ENCODE results near the gene ZNF500. TPM values are rescaled to one million over a fixed set of nuclear protein-coding genes. Genes with fewer than 3 reads are reported as not detected.
A peak's percentile ranks its signal among the peaks of the same experiment; 100 is the strongest.

ZNF500 gene
- total and polyA plus RNA-seq, 7 donors, result 4.2 to 14.4 (median 11.4) TPM

DNA sequence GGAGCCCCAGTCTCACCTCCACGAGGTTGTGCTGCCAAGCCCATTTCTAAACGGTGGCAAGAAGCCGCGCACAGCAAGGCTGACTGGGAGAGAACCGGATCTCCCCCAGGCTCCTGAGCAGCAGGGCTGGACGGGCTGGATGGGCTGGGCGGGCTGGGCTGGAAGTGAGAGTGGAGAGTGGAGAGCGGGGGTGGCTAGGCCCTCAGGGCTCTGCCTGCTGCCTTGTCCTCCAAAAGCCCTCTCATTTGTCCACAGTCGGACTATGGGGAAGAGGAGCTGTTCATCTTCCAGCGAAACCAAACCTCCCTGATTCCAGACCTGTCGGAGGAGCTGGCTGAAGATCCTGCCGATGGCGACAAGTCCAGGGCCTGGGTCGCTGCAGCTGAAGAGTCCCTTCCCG is 29.4 kb downstream of the ZNF500 start:
- no peak for TF ChIP-seq EP300 (IDR thresholded peaks at IDR 0.05)
- no peak for TF ChIP-seq POLR2A (IDR thresholded peaks at IDR 0.05)
- TF ChIP-seq, protein P1, sequence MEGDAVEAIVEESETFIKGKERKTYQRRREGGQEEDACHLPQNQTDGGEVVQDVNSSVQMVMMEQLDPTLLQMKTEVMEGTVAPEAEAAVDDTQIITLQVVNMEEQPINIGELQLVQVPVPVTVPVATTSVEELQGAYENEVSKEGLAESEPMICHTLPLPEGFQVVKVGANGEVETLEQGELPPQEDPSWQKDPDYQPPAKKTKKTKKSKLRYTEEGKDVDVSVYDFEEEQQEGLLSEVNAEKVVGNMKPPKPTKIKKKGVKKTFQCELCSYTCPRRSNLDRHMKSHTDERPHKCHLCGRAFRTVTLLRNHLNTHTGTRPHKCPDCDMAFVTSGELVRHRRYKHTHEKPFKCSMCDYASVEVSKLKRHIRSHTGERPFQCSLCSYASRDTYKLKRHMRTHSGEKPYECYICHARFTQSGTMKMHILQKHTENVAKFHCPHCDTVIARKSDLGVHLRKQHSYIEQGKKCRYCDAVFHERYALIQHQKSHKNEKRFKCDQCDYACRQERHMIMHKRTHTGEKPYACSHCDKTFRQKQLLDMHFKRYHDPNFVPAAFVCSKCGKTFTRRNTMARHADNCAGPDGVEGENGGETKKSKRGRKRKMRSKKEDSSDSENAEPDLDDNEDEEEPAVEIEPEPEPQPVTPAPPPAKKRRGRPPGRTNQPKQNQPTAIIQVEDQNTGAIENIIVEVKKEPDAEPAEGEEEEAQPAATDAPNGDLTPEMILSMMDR (IDR thresholded peaks at IDR 0.05), result no peak
- no peak for TF ChIP-seq POLR2AphosphoS5 (IDR thresholded peaks at IDR 0.05)
- DNase-seq, result no peak
- H3K27me3 ChIP-seq, result no peaks in the 10 kb centered on the region
- H3K4me1 ChIP-seq, result peaks cover 0 to 20% (median 17%) of the 10 kb centered on the region in 4 donors
- 85 to 87% methylated on average over 15 of the region's 15 CpGs for WGBS, 2 donors
- no peak overlapping the region for H3K27ac ChIP-seq
- intact Hi-C loops (cut with DNase I), result loop anchor here (10.0 kb wide), 1 partner anchor 217 kb away; the partner anchor contains the start of gene SEC14L5
- no peaks in the 10 kb centered on the region for H3K36me3 ChIP-seq
- no peaks in the 10 kb centered on the region for H3K9me3 ChIP-seq
- no peak overlapping the region for H3K4me3 ChIP-seq

DNA sequence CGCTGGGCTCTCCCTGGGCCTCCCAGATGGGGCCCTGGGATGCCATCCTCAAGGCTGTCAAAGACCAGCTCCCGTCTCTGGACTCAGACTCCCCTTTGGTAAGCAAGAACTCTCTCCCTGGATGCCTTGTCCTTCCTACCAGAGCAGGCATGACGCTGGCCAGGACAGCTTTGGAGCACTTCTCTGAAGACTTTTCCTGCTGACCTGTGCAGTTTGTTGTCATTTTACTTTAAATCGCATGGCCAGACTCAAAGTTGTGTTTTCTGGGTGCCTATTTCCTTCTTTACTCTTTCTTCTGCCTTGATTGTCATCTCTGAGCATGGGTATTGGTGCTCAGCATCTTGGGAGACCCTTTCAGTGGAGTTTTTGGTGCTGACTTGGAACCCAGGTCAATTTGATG is 30.4 kb downstream of the ZNF500 start:
- no peaks in the 10 kb centered on the region for H3K27me3 ChIP-seq
- peaks cover 0 to 2% (median 0%) of the 10 kb centered on the region in 4 donors for H3K36me3 ChIP-seq
- no peak for DNase-seq
- H3K4me3 ChIP-seq, result no peak overlapping the region
- TF ChIP-seq, protein P1 (IDR thresholded peaks at IDR 0.05), result no peak
- TF ChIP-seq POLR2AphosphoS5 (IDR thresholded peaks at IDR 0.05) (no peak), EP300 (IDR thresholded peaks at IDR 0.05) (no peak), POLR2A (IDR thresholded peaks at IDR 0.05) (no peak)
- H3K27ac ChIP-seq, result no peak overlapping the region
- intact Hi-C loops (cut with DNase I), result loop anchor here (10.0 kb wide), 1 partner anchor 218 kb away; the partner anchor contains the start of gene SEC14L5
- H3K4me1 ChIP-seq, result peaks cover 0 to 20% (median 17%) of the 10 kb centered on the region in 4 donors
- WGBS, 2 donors, result 87 to 93% methylated on average over 4 of the region's 4 CpGs
- H3K9me3 ChIP-seq, result no peaks in the 10 kb centered on the region

DNA sequence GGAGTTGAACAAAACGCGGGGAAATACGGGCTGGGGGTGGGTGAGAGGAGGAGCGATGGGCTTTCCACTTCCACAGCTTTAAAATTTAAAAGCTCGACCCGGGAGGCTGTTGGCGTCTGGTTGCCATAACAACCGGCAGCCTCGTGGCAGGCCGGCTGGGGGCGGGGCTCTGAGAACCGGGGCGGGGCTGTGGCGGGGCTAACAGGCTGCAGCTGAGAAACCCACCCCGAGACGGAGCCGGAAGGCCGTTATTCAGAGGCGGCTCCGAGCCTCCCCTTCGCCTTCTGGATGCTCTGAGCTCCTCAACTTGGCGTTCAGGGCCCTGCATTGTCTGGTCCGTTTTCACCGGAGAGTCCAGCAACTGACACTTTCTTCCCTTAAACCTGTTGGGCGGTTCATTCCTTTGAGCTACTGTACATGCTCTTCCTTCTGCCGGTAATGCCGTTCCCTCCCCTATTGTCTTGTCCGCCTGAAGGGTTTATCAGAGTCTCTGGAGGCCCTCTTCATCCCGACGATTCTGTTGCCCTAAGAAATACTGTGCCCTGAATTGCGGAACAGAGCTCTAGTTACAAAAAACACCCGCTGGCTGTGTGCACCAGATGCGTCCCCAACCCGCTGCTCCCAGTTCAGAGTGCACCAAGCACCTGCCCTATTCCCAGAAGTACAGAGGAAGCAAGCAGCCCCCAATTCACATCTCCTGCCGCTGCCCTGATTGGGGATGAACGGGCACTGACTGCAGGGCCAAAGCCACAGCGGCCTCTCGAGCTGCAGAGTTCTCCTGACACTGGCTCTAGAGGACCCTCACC is 32.0 kb downstream of the ZNF500 start:
- peak overlapping the region; percentile 63 to 86 (median 66) for H3K4me3 ChIP-seq
- peak; percentile 94 for DNase-seq
- peak overlapping the region; percentile 85 to 91 (median 90) for H3K27ac ChIP-seq
- TF ChIP-seq POLR2AphosphoS5 (IDR thresholded peaks at IDR 0.05) (peak in 1 of 4 donors; percentile 11), POLR2A (IDR thresholded peaks at IDR 0.05) (no peak)
- TF ChIP-seq, protein P1 (IDR thresholded peaks at IDR 0.05), result no peak
- intact Hi-C loops (cut with DNase I), result loop anchor here (2.0 to 10.0 kb wide), 4 partner anchors 32 to 220 kb away; partner anchors contain the start of genes NUDT16L1, ROGDI, SEC14L5 and ZNF500
- peaks cover 0 to 20% (median 17%) of the 10 kb centered on the region in 4 donors for H3K4me1 ChIP-seq
- 6 to 7% methylated on average over 38 of the region's 38 CpGs for WGBS, 2 donors
- H3K36me3 ChIP-seq, result peaks cover 0 to 18% (median 5%) of the 10 kb centered on the region in 4 donors
- no peaks in the 10 kb centered on the region for H3K9me3 ChIP-seq
- H3K27me3 ChIP-seq, result no peaks in the 10 kb centered on the region

DNA sequence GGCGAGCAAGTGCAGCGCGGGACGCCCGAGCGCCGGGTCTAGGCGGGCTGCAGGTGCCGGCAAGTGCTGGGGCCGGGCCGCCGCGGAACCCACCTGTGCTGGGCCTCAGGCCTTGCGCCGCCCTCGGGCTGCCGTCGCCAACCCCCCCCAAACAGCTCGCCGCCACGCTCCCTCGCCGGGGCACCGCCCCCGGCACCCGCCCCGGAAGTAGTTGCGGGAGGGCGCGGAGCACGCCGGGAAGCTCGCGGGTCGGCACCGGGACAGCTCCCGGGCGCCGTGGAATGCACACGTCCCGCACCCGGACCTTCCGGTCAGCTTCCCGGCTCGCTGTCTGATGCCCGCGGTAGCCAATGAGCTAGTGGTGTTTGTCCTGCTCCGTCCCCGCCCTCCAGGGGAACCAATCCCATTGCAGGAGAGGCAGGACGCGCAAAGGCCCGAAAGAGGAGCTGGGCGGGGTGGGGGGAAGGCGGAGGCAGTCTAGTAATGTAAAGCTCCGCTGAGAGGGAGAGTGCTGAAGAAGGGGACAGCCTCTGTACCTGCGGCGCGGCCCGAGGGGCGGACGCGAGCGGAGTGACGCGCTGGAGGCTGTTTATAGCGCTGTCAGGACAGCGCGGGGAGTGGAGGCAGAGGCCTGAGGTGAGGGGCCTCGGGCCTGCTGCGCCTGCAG is 32.8 kb downstream of the ZNF500 start, which contains the start of the genes ANKS3 and DNAAF8:
TSS of gene ANKS3 (minus strand) at position 209 of the 667 bp plus-strand sequence. CDS start 4,122 bp downstream, outside the sequence.
TSS of gene DNAAF8 (plus strand) at position 475 of the 667 bp plus-strand sequence. CDS start 1,978 bp downstream, outside the sequence.
- no peaks in the 10 kb centered on the region for H3K27me3 ChIP-seq
- H3K4me1 ChIP-seq, result peaks cover 0 to 20% (median 17%) of the 10 kb centered on the region in 4 donors
- peaks cover 4 to 25% (median 8%) of the 10 kb centered on the region in 4 donors for H3K36me3 ChIP-seq
- peak within 1 kb of the TSS; percentile 85 to 91 (median 90) for H3K27ac ChIP-seq
- peak within 1 kb of the TSS; percentile 63 to 86 (median 66) for H3K4me3 ChIP-seq
- peak; percentile 99 for DNase-seq
- intact Hi-C loops (cut with DNase I), result loop anchor here (2.0 to 10.0 kb wide), 4 partner anchors 33 to 221 kb away; partner anchors contain the start of genes NUDT16L1, ROGDI, SEC14L5 and ZNF500
- TF ChIP-seq EP300 (IDR thresholded peaks at IDR 0.05), result peak in 1 of 4 donors; percentile 37
- TF ChIP-seq POLR2A (IDR thresholded peaks at IDR 0.05), result no peak
- TF ChIP-seq POLR2AphosphoS5 (IDR thresholded peaks at IDR 0.05), result peak in 3 of 4 donors; percentile 68 to 80 (median 68)
- TF ChIP-seq, protein P1 (IDR thresholded peaks at IDR 0.05), result no peak
- H3K9me3 ChIP-seq, result no peaks in the 10 kb centered on the region
- 0 to 1% methylated on average over 70 of the region's 70 CpGs for WGBS, 2 donors

All from sigmoid colon (tissue), 7 donors.